SJSA1 (cell line): ENCODE measurements around the gene KIAA1191. TPM values are rescaled to one million over a fixed set of nuclear protein-coding genes. Genes with fewer than 3 reads are reported as not detected.

ENCODE experiments used
- DNase-seq, 2 experiments: peaks; one replicate each; pipeline ENCODE4 v3.0.0-alpha.2; 2015 to 2020; ENCODE audit warnings: low spot score in 2 of 2, low read depth in 1 of 2
- H3K27ac ChIP-seq: fragments of 250-450 bp; sonication (Bioruptor Pico); 2 replicates; pipeline ENCODE4 v1.5.1; 2020; ENCODE audit warnings: mild to moderate bottlenecking, moderate library complexity
- H3K27me3 ChIP-seq: fragments of 250-450 bp; sonication (Bioruptor Pico); replicated peaks from 2 replicates; pipeline ENCODE4 v1.5.1; 2020; ENCODE audit warnings: mild to moderate bottlenecking, moderate library complexity
- H3K36me3 ChIP-seq: fragments of 250-450 bp; sonication (Bioruptor Pico); 2 replicates; pipeline ENCODE4 v1.5.1; 2020; ENCODE audit warnings: mild to moderate bottlenecking
- H3K4me1 ChIP-seq: fragments of 250-450 bp; sonication (Bioruptor Pico); replicated peaks from 2 replicates; pipeline ENCODE4 v1.6.1; 2021; ENCODE audit warnings: mild to moderate bottlenecking
- H3K4me3 ChIP-seq: fragments of 250-450 bp; sonication (Bioruptor Pico); 2 replicates; pipeline ENCODE4 v1.5.1; 2020; ENCODE audit warnings: mild to moderate bottlenecking
- H3K9me3 ChIP-seq: fragments of 250-450 bp; sonication (Bioruptor Pico); replicated peaks from 2 replicates; pipeline ENCODE4 v1.5.1; 2020; ENCODE audit warnings: mild to moderate bottlenecking
- total RNA-seq: library from RNA; depleted of rRNA; stranded (reverse); fragments of >200 nt; shearing (Covaris generic); gene quantifications from 2 replicates; pipeline ENCODE4 v1.2.3, GENCODE V29; 2014

KIAA1191 gene
- total RNA-seq, 1 experiment from 2014 or later = 107 TPM

DNA sequence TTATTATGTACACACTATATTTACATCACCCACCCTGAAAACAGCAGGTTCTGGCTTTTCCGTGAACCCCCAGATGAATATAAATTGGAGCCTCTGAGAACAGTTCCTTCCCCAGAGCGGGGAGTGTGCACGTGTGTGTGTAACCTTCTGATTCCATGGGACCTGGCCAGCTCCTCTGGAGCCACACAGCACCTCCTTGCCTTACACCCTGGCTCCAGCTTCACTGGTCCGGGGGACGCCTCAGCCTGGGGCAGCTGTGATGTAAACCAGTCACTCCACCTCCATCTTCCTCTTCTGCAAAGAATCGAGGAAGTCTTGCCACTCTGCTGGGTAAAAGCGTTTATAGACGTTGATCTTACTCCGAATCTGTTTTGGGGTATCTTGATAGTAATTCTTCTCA lies 22.4 kb upstream of the KIAA1191 start:
- DNase-seq = no peak
- no peaks in the 10 kb centered on the region for H3K27me3 ChIP-seq
- peaks cover 83% of the 10 kb centered on the region for H3K36me3 ChIP-seq
- H3K9me3 ChIP-seq = no peaks in the 10 kb centered on the region
- H3K4me1 ChIP-seq = peaks cover 9% of the 10 kb centered on the region
- no peak overlapping the region for H3K4me3 ChIP-seq
- H3K27ac ChIP-seq = no peak overlapping the region

DNA sequence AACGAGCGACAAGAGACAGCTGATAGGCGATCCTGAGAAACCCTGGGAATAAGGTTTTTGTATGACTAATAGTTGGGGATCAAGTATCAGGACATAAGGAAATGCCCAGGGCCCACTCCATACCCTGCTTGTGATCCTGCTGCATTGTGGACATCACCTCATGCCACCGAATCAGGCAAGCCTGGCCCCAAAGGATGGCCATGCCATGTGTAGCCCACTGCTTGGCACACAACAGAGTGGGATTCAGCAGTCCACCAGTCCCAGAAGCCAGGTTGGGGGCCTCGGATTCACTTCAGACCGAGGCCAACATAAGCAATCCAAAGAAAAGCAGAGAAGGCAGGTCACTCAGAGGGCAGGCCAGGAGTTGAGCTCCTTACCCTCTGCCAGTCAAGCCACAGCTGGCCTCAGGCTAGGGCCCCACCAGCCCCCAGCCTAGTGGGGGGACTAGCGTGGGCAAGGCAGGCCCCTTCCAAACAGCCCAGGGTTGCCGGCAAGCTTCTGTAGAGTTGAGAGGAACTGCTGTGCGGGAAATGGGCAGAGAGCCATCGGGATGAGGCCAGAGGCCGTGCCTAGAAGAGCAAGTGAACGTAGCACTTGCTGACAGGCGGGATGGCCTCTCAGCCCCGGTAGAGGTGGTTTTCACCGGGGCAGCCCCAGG lies 21.8 kb upstream of the KIAA1191 start:
- H3K9me3 ChIP-seq = no peaks in the 10 kb centered on the region
- no peak overlapping the region for H3K27ac ChIP-seq
- H3K36me3 ChIP-seq = peaks cover 84% of the 10 kb centered on the region

DNA sequence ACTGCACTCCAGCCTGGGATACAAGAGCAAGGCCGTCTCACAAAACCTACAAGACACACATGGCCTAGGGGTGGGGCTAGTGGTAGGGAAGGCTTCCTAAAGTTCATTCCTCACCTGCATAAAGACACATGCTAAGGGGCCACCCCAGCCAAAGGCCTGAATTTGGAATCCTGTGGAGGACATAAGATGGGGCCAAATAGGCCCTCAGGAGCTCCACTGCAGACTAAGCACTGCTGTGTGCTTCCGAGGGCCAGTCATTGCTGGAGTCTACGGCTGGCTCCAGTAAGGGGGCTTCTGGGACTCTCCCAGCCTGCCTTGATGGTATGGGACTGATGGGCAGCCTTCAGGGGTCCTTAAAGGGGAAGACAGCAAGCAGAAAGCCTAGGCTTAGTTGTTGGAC lies 21.2 kb upstream of the KIAA1191 start:
- no peak overlapping the region for H3K27ac ChIP-seq
- no peak overlapping the region for H3K4me3 ChIP-seq
- no peaks in the 10 kb centered on the region for H3K27me3 ChIP-seq
- H3K36me3 ChIP-seq = peaks cover 80% of the 10 kb centered on the region
- no peak for DNase-seq
- no peaks in the 10 kb centered on the region for H3K9me3 ChIP-seq
- H3K4me1 ChIP-seq = peaks cover 8% of the 10 kb centered on the region

More for the DNA sequence above, 21.8 kb upstream of the KIAA1191 start:
- no peaks in the 10 kb centered on the region for H3K27me3 ChIP-seq
- H3K4me1 ChIP-seq = peaks cover 9% of the 10 kb centered on the region
- DNase-seq = no peak
- H3K4me3 ChIP-seq = no peak overlapping the region

DNA sequence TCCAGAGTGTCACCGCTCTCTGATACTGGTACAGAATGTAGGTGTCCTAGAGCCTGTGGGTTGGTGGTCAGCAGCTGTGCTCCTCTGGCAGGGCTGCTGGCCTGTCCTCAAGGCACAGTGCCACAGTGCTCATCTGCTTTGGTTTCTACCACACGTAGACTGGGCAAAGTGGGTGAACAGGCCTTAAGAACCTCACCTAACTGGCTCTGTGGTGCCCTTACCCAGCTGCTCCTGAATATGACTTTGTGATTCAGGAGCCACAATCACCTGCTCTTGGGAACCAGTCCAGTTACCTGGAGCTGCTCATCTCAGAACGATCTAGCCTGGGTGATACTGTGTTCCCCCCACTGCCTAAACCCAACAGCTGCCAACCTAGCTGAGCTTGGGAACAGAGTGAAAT lies 20.4 kb upstream of the KIAA1191 start:
- no peak for DNase-seq
- Histone ChIP-seq H3K4me3 (no peak overlapping the region), H3K36me3 (peaks cover 74% of the 10 kb centered on the region), H3K9me3 (no peaks in the 10 kb centered on the region), H3K27me3 (no peaks in the 10 kb centered on the region), H3K27ac (no peak overlapping the region), H3K4me1 (peaks cover under 1% of the 10 kb centered on the region)

DNA sequence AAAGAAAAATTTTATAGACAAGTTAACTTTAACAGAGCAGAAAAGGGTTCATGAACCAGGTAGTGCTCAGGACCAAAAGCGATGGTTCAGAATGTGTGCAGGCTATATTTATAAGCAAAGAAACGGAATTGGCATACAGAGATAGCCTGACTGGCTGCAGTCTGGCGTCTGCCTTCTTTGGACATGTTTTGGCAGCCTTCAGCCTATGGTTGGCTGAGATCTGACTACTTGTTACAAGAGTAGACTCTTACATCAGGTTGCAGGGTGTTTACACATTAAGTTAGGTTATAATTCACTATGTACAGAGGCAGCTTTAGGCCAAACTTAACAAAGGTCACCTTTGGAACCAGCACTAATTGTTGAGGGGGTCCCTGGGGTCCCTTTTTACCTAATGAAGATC lies 19.9 kb upstream of the KIAA1191 start:
- H3K4me3 ChIP-seq = no peak overlapping the region
- H3K36me3 ChIP-seq = peaks cover 70% of the 10 kb centered on the region
- H3K27me3 ChIP-seq = no peaks in the 10 kb centered on the region
- H3K9me3 ChIP-seq = no peaks in the 10 kb centered on the region
- H3K4me1 ChIP-seq = no peaks in the 10 kb centered on the region
- DNase-seq = no peak
- no peak overlapping the region for H3K27ac ChIP-seq

DNA sequence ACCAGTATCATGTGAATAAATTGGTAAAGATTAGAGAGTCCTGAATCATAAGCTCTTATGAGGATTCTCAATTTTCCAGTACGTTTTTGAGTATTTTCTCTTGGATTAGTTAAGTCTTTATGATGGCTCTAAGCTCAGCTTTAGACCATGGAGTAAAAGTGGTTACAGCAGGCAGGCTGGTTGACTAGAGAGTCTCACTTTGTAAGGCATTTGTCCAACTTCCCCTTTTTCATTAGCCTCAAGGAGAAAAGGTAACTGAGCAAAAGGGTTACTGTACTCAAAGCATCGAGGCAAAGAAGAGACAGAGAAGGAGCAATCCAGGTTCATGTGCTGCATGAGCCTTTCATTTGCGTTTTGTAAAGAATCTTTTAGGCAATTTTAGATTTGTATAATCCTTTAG lies 18.3 kb upstream of the KIAA1191 start:
- Histone ChIP-seq H3K4me1 (no peaks in the 10 kb centered on the region), H3K36me3 (peaks cover 54% of the 10 kb centered on the region), H3K4me3 (no peak overlapping the region)

DNA sequence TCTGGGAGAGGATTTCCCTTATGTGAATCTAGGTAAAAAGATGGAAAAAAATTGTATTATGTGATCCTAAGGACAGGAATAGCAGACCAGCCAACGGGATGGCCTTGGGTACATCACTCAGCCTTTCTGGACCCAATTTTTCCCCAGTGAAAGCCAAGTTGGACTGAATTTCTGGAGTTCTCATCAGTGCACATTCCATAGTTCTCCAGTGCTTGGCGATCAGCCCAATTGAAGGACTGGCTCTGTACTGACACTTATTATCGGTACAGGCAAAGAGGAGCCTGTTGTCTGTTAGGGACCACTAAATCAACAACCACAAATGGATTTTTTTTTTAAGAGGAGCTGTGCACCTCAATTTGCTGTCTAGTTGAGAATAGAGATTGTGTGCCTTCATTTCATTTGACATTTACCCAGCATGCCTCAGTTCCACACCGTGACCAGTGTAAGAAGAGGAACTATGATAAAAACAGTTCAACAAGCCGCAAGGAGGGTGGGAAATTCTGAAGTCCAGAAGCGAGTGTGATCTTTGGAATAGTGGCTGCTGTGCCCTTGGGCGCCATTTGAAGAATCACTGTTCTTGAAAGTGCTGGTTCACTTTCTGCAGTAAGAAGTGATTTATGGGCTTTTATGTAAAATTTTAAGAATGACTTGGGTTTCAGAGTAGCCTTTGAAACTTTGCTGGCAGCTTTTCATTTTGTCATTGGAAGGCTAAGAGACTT lies 11.7 kb upstream of the KIAA1191 start:
- H3K4me3 ChIP-seq = no peak overlapping the region
- no peak for DNase-seq

More for the DNA sequence above, 18.3 kb upstream of the KIAA1191 start:
- Histone ChIP-seq H3K27ac (no peak overlapping the region), H3K27me3 (no peaks in the 10 kb centered on the region), H3K9me3 (no peaks in the 10 kb centered on the region)
- DNase-seq = no peak

DNA sequence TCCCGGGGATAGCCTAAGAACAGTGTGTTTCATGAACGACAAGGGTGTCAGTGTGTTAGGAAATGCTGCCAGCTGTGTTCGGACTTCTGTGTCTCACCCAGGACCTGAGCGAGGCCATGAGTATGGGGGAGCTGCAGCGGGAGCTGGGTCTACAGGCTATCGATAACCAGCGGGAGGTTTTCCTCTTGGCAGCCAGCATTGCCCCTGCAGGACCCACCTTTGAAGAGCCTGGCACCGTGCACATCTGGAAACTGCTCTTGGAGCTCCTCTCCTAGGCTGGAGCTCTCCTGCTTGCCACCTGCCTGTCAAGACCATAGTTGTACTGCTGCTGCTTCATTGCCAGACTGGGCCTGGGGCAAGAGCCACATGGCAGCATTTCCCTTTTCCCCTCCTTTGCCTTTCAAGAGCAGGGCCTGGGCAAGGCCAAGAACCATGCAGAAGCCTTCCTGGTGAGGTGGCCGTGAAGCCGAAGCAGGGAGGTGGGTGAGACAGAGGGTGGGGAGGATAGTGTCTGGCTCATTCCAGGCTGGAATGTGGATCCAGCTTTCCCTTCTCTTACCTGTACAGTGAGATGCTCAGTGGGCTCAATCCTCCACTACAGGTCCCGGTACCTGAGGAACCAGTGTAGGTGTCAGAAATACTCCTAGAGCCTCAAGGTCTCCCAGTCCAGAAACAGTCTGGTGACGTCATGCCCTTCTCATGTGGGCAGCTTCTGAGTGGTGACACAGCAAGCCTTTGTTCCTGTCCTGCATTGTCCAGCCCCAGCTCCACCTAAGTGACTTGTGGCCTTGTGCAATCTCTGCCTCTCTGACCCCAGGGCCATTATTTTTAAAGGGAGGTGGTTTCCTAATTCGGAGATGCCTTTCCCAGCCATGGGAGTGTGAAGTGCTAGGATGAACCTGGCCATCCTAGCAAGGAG lies 10.3 kb upstream of the KIAA1191 start:
- H3K4me3 ChIP-seq = no peak overlapping the region
- H3K27ac ChIP-seq = no peak overlapping the region
- no peak for DNase-seq
- no peaks in the 10 kb centered on the region for H3K27me3 ChIP-seq
- no peaks in the 10 kb centered on the region; the same call in 1 of the 2 replicates for H3K36me3 ChIP-seq
- H3K9me3 ChIP-seq = no peaks in the 10 kb centered on the region
- no peaks in the 10 kb centered on the region for H3K4me1 ChIP-seq

More for the DNA sequence above, 11.7 kb upstream of the KIAA1191 start:
- Histone ChIP-seq H3K36me3 (peaks cover under 1% of the 10 kb centered on the region; the same call in 1 of the 2 replicates), H3K4me1 (no peaks in the 10 kb centered on the region), H3K9me3 (no peaks in the 10 kb centered on the region), H3K27me3 (no peaks in the 10 kb centered on the region), H3K27ac (no peak overlapping the region)

DNA sequence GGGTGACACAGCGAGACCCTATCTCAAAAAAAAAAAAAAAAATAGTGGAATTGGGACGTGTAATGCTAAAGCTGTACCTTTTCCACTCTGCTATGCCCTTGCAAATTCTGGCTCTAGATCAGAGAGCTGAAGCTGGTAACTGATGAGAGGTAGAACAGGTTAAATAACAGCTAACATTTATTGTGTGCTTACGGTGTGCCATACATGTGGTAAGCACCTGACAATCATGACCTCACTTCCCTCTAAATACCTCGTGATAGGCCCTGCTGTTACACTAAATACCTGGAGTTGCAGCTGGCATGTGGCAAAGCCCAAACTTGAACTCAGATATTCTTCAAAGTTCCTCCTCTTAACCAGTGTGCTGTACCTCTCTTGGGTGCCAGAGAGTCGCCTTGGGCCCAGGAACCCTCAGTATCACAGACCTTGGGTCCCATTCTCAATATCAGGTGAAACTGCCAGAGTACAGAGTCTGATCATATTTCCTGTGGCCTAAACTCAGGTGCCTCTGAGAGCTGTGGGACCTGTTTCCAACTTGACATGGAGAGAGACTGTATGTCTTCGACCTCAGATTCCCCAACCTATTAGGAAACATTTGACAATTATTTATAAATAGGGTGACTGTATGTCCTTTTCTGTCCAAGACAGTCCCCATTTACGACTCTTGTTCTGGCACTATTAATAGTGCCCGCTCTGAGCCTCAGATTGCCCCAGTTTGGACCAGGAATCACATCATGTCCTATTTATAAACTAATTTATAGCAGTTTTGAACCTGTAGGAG lies 8.6 kb upstream of the KIAA1191 start:
- H3K4me3 ChIP-seq = no peak overlapping the region
- peaks cover 11% of the 10 kb centered on the region for H3K36me3 ChIP-seq
- H3K4me1 ChIP-seq = peaks cover 12% of the 10 kb centered on the region
- H3K27ac ChIP-seq = no peak overlapping the region
- peaks cover 11% of the 10 kb centered on the region for H3K9me3 ChIP-seq
- no peak for DNase-seq
- 0 out of 2 replicates have a peak, but pooled peaks cover 6% of the 10 kb centered on the region for H3K27me3 ChIP-seq

DNA sequence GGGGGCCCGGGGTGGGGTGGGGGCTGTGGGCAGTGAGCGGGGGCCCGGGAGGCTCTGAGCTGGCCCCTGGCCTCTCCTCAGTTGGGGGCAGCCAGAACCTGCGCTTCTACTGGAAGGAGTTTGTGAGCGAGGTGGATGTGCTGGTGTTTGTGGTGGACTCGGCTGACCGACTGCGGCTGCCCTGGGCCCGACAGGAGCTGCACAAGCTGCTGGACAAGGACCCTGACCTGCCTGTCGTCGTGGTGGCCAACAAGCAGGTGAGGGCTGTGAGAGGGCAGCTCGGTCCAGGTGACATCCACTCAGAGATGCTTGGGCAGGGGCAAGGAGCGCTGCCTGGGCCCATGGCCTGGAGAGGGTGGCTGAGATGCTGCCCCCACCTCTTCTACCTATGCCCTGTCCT lies 7.2 kb upstream of the KIAA1191 start:
- H3K36me3 ChIP-seq = peaks cover 11% of the 10 kb centered on the region

DNA sequence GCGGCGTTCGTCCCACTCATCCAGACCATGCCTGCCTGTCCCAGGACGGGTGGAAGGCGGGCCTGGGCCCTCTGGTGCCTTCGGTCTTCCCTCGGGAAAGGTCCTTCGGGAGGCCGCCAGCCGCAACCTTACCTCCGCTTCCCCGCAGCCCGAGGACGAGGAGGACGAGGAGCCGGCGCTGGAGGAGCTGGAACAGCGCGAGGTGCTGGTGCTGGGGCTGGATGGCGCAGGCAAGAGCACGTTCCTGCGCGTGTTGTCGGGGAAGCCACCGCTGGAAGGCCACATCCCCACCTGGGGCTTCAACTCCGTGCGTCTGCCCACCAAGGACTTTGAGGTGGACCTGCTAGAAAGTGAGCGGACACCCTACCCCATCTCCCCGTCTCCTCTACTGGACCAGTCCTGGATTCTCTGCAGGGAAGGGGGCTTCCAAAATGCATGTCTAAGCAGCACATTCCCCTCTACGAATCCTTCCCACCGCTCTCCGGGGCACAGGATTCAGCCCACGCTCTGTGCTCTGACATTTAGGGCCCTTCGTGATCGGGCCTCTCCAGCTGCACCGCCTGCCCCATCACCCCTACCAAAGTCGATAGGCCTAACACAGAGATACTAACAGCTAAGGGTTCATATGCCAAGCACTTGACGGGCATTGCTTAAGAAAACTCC lies 4.8 kb upstream of the KIAA1191 start:
- peaks cover 19% of the 10 kb centered on the region for H3K4me1 ChIP-seq
- no peak for DNase-seq
- no peak overlapping the region for H3K27ac ChIP-seq

More for the DNA sequence above, 7.2 kb upstream of the KIAA1191 start:
- Histone ChIP-seq H3K4me3 (no peak overlapping the region), H3K27ac (no peak overlapping the region), H3K4me1 (peaks cover 15% of the 10 kb centered on the region), H3K27me3 (0 out of 2 replicates have a peak, but pooled peaks cover 6% of the 10 kb centered on the region), H3K9me3 (peaks cover 11% of the 10 kb centered on the region)
- no peak for DNase-seq

DNA sequence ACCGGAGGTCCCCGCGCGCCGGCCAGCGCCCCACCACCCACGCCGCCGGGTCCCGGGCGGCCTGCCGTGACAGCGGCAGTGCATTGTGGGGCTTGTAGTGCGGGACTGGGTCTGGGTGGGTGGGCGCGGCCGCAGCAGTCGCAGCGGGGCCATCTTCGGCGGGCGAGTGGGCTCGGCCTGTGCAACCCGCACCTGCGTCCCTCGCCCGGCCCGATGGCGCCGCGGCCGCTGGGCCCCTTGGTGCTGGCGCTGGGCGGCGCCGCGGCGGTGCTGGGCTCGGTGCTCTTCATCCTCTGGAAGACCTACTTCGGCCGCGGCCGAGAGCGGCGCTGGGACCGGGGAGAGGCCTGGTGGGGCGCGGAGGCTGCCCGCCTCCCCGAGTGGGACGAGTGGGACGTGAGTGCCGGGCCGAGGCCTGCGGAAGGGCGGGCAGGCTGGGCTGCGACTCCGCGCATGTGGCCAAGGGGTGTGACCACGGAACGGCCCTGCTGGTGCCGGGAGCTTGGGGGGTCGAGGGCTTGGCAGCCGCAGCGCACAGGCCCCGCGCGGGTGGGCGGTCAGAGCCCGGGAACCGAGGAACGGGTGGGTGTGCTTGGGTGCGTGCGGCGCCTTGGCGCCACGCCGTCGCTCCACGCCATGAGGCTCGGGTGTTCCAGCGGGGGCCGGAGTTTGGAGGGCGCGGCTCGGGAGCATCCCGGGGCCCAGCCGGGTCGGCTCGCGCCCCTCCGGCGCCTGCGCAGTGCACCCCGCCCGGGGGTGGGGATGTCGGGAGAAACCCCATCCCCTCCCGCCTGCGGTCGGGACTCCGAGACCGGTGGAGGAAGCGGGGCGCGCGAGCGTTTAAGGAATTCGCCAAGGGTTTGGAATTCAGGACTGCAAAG lies 4.0 kb upstream of the KIAA1191 start, which contains the start of gene ARL10:
TSS of gene ARL10 (plus strand) at position 137 of the 881 bp plus-strand sequence. CDS start at position 214, 77 bp downstream.
- Histone ChIP-seq H3K36me3 (peaks cover 16% of the 10 kb centered on the region), H3K4me3 (peak within 1 kb of the TSS; percentile 62), H3K4me1 (peaks cover 19% of the 10 kb centered on the region), H3K27me3 (0 out of 2 replicates have a peak, but pooled peaks cover 6% of the 10 kb centered on the region), H3K9me3 (peaks cover 11% of the 10 kb centered on the region), H3K27ac (no peak within 1 kb of the TSS)
- peak in 1 of 2 experiments; percentile 33 for DNase-seq

More for the DNA sequence above, 4.8 kb upstream of the KIAA1191 start:
- H3K4me3 ChIP-seq = peak overlapping the region; percentile 62
- H3K9me3 ChIP-seq = peaks cover 11% of the 10 kb centered on the region
- peaks cover 13% of the 10 kb centered on the region for H3K36me3 ChIP-seq
- 0 out of 2 replicates have a peak, but pooled peaks cover 6% of the 10 kb centered on the region for H3K27me3 ChIP-seq
